Inflammatory macrophage treated with lipopolysaccharide for 1 hour (primary cell): ENCODE results near the gene GJC2.
A peak's percentile ranks its signal among the peaks of the same experiment; 100 is the strongest.
"Not testable (repeated sequence)": the region's sequence is repeated elsewhere in the genome, so short reads cannot be mapped to it uniquely, and the experiment has no call there.

ENCODE experiments used
- DNase-seq, 2 donors: peaks; one replicate each; pipeline ENCODE4 v3.0.0-alpha.2; 2020 to 2022

GJC2 gene

DNA sequence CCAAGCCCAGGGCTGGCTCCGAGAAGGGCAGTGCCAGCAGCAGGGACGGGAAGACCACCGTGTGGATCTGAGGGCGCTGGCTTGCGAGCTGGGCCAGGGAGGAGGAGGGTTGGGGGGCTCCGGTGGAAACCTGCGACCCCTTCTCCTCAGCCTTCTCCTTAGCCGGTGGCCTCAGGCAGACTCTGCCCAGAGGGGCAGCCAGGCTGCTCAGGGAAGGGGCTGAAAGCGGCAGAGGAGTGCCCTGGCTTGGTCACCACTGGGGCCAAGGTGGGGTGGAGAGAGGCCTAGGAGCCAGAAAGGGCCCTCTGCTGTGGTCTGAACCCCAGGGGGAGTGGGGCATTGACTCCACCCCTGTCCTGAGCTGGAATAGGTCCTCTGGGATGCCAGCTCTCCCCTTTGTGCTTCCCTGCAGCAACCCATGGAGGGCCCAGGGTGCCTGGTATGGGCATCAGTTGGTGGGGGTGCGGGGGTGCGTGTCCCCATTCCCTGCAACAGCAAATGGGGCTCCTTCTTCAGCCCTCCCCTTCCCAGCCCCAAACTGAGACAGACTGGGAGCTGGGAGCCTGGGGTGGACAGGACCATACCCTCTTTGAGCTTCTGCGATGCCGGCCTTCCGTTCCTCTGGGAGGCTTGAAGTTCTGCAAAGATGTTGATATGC, 9.4 kb downstream of the GJC2 start:
- DNase-seq = no peak

DNA sequence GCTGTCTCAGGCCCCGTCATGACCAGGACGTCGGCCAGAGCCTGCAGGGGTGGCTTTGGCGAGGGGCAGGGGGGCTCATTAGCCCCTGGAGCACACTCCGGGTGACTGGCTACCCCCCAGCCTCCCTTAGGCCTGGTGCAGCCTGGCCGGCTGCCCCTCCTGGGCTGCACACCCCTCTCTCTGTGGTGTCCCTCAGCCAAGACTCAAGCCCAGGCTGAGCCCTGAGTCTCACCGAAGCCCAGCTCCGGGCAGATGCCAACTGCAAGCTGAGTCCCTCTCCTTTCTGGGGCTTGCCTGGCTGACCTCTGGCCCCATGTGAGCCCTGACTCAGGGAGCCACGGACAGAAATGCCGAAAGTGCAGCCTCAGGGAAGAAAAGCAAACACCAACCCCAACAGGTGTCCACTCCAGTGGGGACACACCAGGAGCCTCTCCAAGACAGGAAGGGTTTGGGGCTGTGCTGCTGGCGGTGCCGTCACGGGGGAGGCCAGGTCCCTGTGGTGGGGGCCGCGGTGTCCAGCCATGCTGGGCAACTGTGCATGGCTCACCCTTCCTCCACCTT, 10.6 kb downstream of the GJC2 start:
- DNase-seq = no peak

DNA sequence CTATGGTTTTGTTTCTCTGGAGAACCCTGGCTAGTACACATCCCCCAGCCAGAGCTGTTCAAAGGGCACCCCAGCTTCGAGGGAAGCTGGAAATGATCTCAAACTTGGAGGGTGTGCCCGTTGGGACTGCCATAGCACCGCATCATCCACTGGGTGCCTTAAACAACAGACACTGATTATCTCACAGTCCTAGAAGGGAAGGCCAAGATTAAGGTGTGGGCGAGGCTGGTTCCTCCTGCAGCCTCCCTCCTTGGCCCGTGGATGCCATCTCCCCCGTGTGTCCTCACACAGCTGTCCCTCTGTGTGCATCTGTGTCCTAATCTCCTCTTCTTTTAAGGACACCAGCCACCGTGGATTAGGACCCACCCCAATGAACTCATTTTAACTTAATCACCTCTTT, 11.6 kb downstream of the GJC2 start:
- DNase-seq = peak in 1 of 2 donors; percentile 47

DNA sequence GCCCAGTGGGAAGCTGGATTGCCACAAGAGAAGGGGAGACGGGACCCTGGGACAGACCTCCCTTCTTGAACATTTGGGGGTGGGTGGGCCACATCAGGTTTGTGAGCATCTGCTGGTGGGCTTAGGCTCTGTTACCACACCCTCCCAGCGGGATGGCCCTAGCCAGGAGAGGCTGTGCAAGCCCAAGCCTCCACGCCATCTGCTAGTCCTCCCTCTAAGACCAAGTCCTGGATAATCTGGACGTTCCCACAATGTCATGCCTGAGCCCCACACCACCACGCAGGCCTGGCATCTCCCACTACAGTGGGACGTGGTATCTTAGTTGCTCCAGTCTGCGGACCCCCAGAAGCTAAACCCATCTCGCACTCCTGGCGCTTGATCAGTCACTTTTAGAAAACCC, 12.1 kb downstream of the GJC2 start:
- no peak for DNase-seq

DNA sequence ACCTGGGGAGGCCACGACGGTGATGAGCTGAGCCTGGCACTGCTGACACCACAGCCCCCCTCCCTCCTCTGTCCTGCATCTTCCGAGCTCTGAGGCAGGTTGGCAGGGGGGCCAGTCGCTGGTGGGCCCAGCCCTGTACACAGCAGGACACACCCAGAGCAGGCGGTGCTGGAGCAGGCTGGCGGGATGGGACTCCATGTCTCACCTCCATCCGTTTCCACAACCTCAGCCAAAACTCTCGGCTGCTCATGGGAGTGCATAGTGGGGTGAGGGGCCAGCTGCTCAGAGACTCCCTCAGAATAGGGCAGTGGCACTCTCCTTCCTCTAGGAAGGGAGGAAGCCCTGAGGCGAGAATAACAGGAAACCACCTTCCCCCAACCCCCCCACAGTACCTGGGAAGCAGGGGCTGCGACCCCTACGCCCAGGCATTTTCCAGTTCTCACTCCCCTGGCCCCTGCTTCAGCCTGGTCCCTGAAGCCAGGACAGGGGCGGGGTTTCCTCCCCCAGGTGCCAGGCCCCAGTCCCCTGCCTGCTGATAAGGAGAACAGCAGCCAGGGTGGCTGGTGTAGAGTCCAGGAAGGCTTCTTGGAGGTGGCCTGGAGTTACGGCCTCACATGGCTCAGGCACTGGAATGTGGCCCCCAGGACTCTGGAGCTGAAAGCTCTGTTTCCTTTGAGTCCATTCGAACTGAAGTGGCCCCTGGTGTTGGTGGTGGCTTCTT, 12.7 kb downstream of the GJC2 start:
- DNase-seq = no peak

DNA sequence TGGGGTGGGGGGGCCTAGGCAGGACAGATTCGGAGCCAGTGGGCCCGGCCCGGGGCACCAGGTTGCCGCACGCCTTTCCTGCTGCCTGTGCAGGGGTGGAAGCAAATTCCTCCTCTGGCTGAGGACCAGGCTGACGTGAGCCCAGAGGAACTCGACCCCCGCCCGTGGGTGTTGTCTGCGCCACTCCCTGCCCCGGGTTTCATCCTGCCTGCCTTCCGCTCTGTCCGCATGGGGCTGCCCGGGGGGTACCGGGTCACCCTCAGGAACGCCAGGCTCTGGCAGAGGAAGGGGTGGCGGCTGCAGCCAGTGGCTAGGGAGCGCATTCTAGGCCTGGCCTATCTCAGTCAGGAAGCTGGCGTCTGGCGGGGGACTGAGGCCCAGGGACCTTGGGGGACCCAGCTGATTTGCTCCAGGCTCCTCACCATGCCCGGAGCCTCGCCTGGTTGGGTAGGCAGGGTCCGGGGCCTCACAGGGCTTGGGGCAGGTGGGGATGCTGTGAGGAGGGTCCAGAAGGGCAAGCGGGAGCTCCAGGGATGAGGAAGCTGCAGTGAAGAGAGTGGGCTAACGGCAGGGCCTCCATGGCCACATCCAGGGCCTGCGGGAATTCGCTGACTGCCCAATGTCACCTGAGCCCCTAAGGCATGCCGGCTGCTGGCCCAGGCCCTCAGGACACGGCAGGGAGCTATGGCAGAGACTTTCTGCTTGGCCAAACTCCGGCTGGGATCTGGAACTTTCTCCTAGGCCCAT, 13.4 kb downstream of the GJC2 start:
- peak in 1 of 2 donors; percentile 28 for DNase-seq

DNA sequence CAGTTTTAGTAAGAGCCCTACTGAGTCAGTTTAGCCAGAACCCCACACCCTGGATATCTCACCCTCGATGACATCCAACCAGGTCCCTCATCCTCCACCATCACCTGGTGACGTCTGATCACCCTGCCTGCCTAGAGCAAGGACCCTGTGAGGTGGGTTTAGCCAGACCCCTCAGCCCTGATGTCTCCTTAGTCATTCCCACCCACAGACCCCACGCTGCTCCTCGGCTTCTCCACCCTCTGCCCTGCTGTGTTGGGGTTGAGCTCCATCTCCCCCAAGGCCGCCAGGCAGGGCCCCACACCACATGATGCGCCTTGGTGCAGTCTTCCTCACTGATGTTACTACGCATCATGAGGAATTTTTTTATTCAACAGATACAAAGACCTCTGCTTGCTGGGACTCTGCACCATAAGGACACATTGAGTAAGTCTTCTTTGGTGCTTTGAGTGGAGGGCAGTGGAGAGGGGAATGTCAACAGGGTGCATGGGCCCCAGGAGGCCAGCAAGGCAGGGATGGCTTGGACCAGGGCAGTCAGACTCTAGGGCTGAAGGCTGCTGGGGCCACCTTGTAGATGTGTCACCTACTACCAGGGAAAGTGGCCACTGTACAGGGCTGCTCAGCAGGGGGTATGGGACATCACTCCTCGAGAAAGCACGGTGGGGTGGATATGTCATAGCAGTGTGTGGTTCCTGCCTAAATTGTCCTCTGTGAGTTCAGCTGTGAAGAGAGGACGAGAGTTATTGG, 14.2 kb downstream of the GJC2 start:
- no peak for DNase-seq

DNA sequence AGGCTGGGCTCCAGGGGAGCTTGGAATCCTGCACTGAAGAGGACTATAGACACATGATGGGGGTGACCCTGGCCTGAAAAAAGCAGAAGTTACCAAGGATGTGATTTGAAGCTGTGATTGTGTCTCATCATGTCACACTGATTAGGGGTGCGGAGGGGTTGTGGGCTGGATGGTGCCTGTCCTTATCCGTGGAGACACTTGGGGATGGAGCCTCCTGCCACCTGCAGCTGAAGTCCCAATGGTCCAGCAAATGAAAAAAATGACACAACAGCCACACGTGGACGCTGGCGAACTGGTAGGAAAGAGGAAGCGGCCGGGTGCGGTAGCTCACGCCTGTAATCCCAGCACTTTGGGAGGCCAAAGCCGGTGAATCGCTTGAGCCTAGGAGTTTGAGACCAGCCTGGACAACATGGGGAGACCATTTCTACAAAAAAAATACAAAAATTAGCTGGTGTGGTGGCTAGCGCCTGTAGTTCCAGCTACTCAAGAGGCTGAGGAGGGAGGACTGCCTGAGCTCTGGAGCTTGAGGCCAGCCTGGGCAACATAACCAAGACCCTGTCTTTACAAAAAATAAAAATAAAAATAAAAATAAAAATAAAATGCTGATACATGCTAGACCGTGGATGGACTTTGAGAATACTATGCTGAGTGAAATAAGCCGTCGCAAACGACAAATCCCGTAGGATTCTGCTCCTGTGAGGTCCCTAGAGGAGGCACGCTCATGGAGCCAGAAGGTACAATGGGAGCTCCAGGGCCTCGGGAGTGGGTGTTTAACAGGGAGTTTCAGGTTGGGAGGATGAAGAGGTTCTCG, 15.0 kb downstream of the GJC2 start:
- DNase-seq = peak; percentile 46 to 50

DNA sequence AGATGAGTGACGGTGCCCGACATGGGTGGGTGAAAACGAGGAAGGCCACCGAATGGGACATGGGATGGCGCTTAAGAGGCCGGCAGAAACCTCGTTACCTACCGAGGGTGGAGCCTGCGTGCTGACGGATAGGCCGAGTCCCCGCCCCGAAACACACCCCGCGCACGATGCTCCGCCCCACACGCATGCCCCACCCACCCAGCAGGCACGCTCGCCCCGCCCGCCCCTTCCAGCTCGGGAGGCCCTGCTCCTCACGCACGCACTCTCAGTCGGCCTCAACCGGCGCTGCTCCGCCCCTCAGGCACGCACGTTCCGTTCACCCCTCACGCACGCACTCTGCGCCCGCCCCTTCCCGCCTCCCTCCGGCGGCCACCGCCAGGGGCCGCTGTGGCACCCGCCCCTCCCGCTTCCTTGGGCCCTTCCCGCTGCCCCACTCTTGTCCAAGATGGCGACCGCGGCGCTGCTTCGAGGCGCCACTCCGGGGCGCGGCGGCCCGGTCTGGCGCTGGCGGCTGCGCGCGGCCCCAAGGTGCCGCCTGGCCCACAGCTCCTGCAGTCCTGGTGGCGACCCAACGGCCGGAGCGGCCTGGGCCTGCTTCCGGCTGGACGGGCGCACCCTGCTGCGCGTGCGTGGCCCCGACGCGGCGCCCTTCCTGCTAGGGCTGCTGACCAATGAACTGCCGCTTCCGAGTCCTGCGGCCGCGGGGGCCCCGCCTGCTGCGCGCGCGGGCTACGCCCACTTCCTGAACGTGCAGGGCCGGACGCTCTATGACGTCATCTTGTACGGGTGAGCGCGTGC, 15.8 kb downstream of the GJC2 start, which contains the start of gene IBA57:
TSS of gene IBA57 (plus strand) at position 433 of the 798 bp plus-strand sequence. CDS start at position 446, 13 bp downstream.
- peak; percentile 97 to 98 for DNase-seq

DNA sequence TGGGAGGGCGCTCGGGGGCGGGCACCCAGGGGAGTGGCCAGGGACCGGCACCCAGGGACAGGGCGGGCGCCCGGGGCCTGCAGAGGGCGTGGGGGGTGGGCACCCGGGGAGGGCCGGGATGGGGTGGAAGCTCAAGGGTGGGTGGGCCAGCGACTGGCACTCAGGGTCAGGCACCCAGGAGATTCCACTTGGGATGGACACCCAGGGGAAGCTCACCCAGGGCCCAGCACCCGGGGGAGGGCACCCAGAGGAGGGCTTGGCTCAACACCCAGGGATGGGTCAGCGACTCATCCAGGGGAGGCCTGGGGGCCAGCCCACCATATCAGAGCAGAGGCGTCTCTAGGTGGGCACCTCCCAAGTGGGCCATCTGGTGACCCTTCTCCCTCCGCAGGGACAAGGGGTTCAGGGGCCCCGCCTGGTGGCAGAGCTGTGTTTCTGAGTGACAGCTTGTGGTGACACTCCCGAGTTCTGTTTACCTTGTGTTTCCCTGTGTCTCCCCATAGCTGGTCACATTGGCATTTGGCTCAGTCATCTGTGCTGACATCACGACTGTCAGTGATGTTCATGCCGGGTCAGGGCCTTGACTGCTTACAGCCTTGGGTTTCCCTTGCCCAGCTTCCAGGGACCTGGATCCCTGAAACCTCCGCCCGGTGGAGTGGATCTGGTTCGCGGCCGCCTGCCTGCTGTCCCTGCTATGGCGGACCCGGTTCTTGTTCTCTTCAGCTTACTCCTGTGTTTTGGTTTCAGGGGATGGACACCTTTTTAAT, 16.6 kb downstream of the GJC2 start:
- peak; percentile 65 to 83 for DNase-seq

DNA sequence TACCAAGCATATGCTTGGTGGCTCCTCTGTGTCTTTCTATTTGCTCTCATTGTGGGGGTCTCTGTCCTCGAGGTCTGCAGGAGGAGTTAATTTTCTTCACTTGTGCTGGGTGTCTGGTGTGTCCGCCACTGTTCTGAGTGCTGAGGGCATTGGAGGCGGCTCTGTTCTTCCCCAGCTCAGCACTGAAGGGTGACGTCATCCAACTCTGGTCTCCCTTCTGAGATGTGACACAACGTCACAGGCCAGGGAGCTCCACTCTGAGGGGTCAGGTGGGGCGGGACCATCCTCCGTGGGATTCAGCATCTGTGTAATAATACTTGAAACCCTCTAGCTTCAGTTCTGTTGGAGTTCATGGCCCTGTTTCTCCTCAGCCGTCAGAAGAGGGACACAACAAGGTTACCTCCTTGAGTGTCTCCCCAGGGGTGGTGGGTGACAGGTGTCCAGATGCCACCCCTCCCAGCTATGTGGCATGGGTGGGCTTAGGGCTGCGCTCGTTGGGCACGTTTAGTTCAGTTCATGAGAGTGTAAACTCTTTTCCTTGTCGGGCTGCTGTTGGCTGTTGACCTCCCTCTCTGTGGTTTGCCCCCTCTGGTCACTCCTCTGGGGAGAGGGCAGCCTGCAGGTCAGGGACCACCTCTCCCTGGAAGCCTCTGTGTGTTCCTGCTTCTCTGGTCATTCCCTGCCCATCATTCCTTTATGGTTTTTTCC, 19.0 kb downstream of the GJC2 start:
- no peak for DNase-seq

DNA sequence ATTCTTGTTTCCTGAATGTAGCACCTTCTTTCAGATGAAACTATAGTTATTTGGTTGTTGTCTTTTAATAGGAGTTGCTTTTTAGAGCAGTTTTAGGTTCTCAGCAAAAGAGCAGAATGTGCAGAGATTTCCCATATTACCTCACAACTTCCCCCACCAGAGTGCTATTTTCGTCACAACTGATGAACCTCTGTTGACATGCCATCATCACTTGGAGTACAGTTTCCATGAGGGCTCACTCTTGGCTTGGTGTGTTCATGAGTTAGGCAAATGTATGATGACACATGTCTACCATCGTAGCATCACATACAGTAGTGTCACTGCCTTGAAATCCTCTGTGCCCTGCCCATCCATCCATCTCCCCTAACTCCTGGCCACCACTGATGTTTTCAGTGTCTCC, 19.6 kb downstream of the GJC2 start:
- DNase-seq = peak; percentile 33 to 43

DNA sequence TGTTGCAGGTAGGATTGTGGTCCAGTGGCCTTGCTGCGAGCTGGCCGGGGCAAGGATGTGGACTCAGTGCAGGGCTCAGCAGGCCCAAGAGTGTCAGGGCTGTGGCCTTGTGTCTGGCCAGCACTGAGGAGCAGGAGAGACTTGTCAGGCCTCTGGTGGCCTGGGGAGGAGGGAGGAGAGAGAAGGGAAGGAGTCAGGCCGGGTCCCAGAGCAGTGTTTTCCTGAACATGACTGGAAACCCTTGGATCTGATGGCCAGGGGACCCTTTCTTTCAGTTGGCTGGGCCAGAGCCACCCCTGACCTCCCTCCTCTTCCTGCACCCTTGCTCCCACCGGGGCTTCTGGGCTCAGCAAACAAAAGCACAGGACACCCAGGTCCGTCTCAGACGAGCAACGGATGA, 20.9 kb downstream of the GJC2 start:
- DNase-seq = no peak

DNA sequence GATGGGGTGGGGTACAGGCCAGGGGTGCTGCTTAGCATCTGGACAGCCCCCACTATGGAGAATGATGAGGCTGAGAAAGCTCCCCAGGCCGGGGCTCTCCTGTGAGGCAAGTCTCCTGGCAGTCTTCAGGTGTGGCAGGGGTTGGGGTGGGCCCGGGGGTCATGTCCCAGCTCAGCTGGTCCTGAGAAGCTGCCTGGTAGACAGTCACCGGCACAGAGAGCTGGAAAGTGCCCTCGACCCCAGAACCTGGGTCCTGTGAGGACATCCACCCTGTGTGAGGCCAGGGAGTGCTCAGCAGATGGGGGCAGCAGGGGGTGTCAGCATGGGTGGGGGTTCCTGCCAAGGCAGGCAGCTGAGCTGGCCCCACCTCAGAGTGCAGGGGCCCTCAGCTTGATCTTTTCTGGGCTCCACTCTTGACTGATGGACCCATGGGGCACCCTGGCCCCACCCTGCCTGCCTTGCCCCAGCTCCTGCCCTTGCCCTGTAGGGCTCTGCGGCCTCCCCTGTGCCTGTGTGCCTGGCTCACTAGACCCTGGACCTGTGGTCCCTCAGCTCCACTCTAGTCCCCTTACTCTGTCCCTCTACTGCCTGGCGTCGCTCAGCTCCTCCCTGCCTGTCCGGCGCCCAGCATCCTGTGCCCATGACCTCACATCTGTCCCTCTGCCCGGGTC, 21.6 kb downstream of the GJC2 start:
- no peak for DNase-seq

DNA sequence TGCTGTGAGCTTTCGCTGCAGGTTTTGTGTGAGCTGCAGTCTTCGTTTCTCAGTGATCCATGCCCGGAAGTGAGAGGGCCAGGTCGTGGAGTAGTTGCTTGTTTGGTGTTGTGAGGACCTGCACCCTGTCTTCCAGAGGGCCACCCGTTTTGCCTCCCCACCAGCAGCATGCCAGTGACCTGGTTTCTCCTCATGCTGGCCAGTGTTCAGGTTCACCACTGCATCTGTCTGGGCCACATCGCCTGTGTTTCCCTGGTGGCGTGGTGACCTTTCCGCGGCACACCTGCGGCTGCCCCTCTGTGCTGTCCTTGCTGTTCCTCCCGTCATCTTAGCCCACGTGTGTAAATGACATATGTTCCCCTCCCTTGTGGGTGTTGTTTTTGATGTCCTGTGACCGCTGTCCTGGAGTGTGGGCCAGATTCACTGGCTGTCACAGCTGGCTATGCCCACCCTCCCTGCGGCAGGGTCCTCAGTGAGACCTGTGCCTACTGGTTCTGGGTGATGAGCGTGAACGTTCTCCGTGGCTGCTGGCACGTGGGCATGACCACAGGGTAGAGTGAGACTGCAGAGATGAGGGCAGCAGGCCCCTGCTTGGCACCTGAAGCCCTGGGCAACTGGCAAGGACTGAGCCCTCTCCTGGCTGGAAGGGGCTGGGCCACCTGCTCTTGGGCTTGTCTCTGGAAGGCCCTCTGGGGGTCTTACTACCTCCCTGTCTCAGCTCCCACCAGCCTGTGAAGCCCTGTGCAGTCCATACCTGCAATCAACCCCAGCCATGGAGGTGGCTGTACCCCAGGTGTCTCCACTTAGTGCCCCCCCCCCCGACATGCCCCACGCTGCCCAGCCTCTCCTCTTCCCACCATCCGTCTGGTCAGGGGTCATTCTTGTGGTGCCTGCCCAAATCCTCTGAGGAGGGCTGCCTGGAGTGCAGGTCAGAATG, 23.1 kb downstream of the GJC2 start:
- no peak for DNase-seq

DNA sequence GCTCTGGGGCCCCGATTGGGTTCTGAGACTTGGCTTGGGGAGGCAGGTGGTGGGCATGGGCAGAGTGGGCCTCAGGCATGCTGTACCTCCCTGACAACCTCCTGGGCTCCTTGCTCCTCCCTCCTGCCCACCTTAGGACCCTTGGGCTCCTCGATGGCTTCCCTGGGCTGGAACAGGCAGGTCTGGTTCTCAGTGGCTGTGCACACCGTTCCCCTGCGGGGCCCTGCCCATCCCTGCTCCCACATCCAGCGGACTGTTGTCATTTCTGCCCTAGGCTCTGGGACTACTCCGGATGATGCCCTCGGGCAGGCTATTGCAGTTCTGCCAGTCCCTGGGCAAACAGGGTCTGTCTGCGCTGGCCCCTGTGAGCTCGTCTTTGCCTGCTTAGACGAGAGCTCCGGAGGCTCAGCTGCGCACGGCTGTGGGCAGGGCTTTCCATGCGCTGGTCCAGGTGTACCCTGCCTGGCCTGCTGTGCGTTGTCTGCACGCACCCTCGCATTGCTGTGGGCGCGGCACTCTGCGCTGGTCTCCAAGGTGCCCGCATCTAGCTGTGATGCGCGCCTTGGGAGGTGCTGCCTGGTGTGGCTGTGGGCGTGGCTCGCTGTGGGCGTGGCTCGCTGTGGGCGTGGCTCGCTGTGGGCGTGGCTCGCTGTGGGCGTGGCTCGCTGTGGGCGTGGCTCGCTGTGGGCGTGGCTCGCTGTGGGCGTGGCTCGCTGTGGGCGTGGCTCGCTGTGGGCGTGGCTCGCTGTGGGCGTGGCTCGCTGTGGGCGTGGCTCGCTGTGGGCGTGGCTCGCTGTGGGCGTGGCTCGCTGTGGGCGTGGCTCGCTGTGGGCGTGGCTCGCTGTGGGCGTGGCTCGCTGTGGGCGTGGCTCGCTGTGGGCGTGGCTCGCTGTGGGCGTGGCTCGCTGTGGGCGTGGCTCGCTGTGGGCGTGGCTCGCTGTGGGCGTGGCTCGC, 24.1 kb downstream of the GJC2 start:
- DNase-seq = not testable (repeated sequence)
